GM18507 (cell line): ENCODE data around the gene CERKL.

Experiments
- DNase-seq: peaks from one replicate; pipeline ENCODE4 v3.0.0; 2011; ENCODE audit warnings: low read depth; ENCODE audit not compliant: insufficient read length; ENCODE audit errors: extremely low spot score
- FAIRE-seq: peaks from 2 replicates; lab custom pipeline; 2011; peaks lifted over from hg19 to GRCh38; lab: Jason Lieb, UNC

Gene CERKL

GRCh38 chr2:181542170-181542569 is 114.7 kb downstream of the CERKL start:
- FAIRE-seq = peak; percentile 56
- DNase-seq = no peak

DNA sequence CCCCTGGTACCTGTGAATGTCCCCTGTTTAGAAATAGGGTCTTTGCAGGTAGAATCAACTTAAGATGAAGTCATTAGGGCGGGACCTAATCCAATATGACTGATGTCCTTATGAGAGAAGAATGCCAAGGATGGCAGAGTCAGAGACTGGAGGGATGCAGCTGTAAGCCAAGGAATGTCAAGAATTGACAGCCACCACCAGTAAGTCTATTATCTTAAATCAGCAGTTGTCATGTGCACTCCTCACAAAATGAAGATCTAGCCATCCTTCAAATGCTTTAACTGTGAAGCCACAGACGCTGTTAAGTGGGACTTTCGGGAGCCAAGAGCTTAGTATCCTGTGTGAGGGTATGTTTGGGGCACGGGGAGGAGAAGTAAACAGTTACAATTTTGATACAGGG is 116.5 kb downstream of the CERKL start:
- FAIRE-seq (no peak), DNase-seq (no peak)

- no peak for FAIRE-seq
- DNase-seq = no peak
These were observed 120.2 kb downstream of the CERKL start for GRCh38 chr2:181536730-181537129.

GRCh38 chr2:181528441-181528840 is 128.5 kb downstream of the CERKL start:
- DNase-seq (no peak), FAIRE-seq (no peak)

- no peak for DNase-seq
- FAIRE-seq = no peak
These were observed 129.8 kb downstream of the CERKL start for GRCh38 chr2:181527058-181527457.

DNA sequence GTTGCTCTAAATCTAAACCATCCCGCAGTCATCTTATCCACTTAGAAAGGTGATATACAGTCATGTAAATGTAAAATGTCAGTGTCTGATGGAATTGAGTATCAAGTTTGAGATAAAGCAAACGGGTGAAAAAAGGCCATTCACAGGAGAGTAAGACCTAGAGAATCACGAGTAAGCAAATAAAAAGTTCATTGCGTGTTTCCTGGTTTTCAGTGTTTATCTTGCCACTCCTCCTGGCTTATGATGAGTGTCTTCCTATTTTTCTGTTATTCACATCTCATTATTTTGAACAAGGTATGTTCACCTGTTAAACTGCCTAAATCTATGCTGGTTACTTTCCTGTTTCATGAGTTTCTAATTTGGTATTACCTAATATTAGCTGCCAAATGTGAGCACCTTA is 130.9 kb downstream of the CERKL start:
- DNase-seq (no peak), FAIRE-seq (peak; percentile 15)

GRCh38 chr2:181523756-181524155 is 133.1 kb downstream of the CERKL start:
- FAIRE-seq (no peak), DNase-seq (no peak)

DNA sequence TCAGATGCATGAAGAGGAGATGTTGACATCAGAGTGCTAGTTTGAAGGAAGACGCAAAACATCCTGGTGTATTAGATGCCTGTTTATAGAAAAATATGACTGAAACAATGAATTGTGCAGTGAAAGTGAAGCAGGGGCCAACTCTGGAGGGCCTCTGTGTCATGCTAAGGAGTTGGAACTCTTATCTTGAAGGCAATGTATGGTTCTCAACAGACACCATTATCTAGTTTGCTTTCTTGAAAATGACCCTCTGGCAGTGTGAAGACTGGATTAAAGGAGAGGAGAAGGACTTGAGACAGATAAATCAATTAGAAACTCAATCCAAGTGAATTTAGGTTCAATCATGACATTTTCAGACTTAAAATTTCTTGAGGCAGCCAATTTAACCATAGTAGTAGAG is 136.7 kb downstream of the CERKL start:
- FAIRE-seq = no peak
- DNase-seq = no peak

DNA sequence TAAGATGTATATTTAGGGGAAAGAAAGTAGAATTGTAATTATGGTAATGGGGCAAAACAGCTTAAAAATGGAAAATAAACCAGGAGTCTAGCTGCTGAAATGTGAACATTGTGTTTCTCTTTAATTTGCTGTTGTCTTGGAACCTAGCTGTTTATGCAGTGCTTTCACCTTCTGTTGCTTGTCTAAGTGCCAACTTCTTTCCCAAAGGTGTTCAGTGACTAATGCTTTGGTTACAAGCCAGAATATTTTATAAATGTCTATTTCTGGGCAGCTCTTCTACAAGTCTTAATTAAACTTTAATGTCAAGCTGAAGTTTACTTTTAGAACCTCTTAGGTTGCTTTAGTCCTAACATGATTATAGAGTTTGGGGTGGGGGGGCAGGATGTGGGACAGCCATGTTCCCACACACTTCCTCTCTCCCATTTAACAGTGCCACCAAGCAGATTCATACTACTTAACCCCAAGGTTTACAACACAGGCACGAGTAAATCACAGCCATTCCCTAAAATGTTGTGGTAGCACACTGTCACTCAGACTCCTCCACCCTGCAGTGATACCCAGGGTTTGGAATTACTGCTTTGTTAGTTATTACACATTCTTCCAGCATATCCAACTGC is 139.1 kb downstream of the CERKL start:
- FAIRE-seq = no peak
- no peak for DNase-seq

GRCh38 chr2:181516992-181517391 is 139.9 kb downstream of the CERKL start:
- no peak for DNase-seq
- no peak for FAIRE-seq

- FAIRE-seq (peak; percentile 35), DNase-seq (no peak)
These were observed 141.2 kb downstream of the CERKL start for GRCh38 chr2:181515719-181516118.

DNA sequence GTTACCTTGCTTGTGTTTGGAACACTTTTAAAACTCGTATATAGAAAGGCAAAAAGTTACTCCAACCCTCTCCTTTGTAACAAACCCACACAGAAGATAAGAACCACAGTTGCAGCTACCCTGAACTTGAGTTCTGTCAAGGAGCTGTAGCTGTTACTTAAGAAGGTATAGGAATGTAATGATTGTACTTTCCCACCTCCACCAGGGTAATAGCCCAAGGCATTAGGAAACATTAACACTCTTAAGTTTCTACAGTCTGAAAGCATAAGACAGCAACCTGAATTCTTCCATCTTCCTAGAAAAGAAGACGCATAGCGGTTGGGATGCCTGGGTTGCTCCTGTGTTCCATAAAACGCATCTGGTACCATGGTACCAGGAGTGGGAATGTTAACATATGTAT is 156.7 kb downstream of the CERKL start:
- FAIRE-seq = no peak

DNA sequence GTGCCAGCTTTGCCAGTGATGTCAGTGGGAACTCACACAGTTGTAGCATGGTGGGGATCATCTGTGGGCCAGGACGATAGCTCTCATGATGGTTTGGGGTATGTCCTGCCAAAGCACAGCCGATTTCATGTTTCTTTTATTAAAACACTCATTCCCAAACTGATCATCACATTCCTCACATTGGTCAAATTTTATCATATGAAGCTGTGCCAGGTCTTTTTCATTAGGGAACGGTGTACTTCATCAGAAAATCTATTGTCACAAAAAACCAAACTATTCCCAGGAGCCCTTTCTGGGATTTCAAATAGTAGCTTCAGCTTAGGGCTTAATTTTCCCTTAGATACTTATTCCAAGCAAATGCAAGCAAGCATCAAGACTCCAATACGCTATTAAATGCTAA is 157.7 kb downstream of the CERKL start:
- DNase-seq (no peak), FAIRE-seq (no peak)

More for the DNA sequence above, 156.7 kb downstream of the CERKL start:
- DNase-seq = no peak
